GM12878 (cell line): ENCODE results near the gene PCDH1.

ENCODE experiments used
- BACH1 ChIP-seq: fragments of 450-650 bp; IDR thresholded peaks from 2 replicates; pipeline ENCODE4 v1.6.1; 2017; ENCODE audit warnings: mild to moderate bottlenecking, borderline replicate concordance
- BHLHE40 ChIP-seq, 2 experiments: fragments of 450-650 bp in 1 of 2; IDR thresholded peaks; 2 replicates each; pipeline ENCODE4 v1.6.1; 2011 to 2017; ENCODE audit warnings: low read depth in 2 of 2, borderline replicate concordance in 1 of 2, improper control_type of control experiment in 1 of 2, low read length in 1 of 2, mild to moderate bottlenecking in 1 of 2
- CTCF ChIP-seq, 3 experiments: IDR thresholded peaks in 2 of 3; conservative IDR thresholded peaks in 1 of 3; 2 replicates each; pipeline ENCODE4 v1.5.1; 2011; ENCODE audit warnings: low read depth in 3 of 3, low read length in 3 of 3, mild to moderate bottlenecking in 3 of 3, control low read depth in 2 of 3, moderate library complexity in 2 of 3, inconsistent platforms in 1 of 3, mixed read lengths in 1 of 3; ENCODE audit not compliant: control insufficient read depth in 2 of 3, insufficient read depth in 1 of 3; ENCODE audit errors: extremely low read depth in 1 of 3
- EZH2 ChIP-seq: IDR thresholded peaks from 2 replicates; pipeline ENCODE4 v1.6.1; 2012; ENCODE audit warnings: low read depth, mild to moderate bottlenecking, control low read depth, inconsistent platforms, low read length, borderline replicate concordance; ENCODE audit not compliant: control insufficient read depth
- JUND ChIP-seq: IDR thresholded peaks from 2 replicates; pipeline ENCODE4 v1.6.1; 2012; ENCODE audit warnings: low read depth, mild to moderate bottlenecking, low read length, improper control_type of control experiment, moderate library complexity
- MTA3 ChIP-seq: IDR thresholded peaks from 2 replicates; pipeline ENCODE4 v1.6.1; 2012; ENCODE audit warnings: low read length, inconsistent platforms, borderline replicate concordance
- POLR2A ChIP-seq: IDR thresholded peaks from 2 replicates; pipeline ENCODE4 v1.6.1; 2011; ENCODE audit warnings: low read depth, mild to moderate bottlenecking, low read length
- TF ChIP-seq, protein P1 (sequence below): IDR thresholded peaks from 2 replicates; pipeline ENCODE4 v1.6.1; 2011; ENCODE audit warnings: borderline replicate concordance, low read depth, mild to moderate bottlenecking, moderate library complexity, mixed read lengths, low read length; ENCODE audit not compliant: insufficient read depth; ENCODE audit errors: extremely low read length

- TF ChIP-seq MTA3 (no peak), EZH2 (no peak), JUND (no peak), CTCF (IDR thresholded peaks at IDR 0.05 in 2 of 3, conservative IDR thresholded peaks at IDR 0.05 in 1 of 3; ENCODE audit: control insufficient read depth in 2 of 3, extremely low read depth in 1 of 3, insufficient read depth in 1 of 3, low read depth in 3 of 3, low read length in 3 of 3) (no peak), BACH1 (no peak), BHLHE40 (IDR thresholded peaks at IDR 0.05; ENCODE audit: borderline replicate concordance in 1 of 2, low read depth in 2 of 2, low read length in 1 of 2) (no peak), POLR2A (no peak)
- TF ChIP-seq, protein P1, sequence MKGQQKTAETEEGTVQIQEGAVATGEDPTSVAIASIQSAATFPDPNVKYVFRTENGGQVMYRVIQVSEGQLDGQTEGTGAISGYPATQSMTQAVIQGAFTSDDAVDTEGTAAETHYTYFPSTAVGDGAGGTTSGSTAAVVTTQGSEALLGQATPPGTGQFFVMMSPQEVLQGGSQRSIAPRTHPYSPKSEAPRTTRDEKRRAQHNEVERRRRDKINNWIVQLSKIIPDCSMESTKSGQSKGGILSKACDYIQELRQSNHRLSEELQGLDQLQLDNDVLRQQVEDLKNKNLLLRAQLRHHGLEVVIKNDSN: no peak
Observed at GRCh38 chr5:141906972-141907371, 28.8 kb upstream of the PCDH1 start.
